Hematopoietic multipotent progenitor cell treated with erythropoietin and hydrocortisone succinate and interleukin-3 and kit ligand, for 8 days (in vitro differentiated cells): Measurements from ENCODE around the gene MTA3.
"Not testable (repeated sequence)": the region's sequence is repeated elsewhere in the genome, so short reads cannot be mapped to it uniquely, and the experiment has no call there.

ENCODE experiments used
- DNase-seq: peaks from one replicate; pipeline ENCODE4 v3.0.0-alpha.2; 2015

MTA3 gene

GRCh38 chr2:42614838-42615237 lies 46.4 kb downstream of the MTA3 start:
- DNase-seq = no peak

- no peak for DNase-seq
These were observed 49.7 kb downstream of the MTA3 start for GRCh38 chr2:42618116-42618515.

GRCh38 chr2:42618972-42619371 lies 50.5 kb downstream of the MTA3 start:
- no peak for DNase-seq

GRCh38 chr2:42621626-42622025 lies 53.2 kb downstream of the MTA3 start:
- not testable (repeated sequence) for DNase-seq

GRCh38 chr2:42622943-42623676 lies 54.7 kb downstream of the MTA3 start:
- no peak for DNase-seq

GRCh38 chr2:42624047-42624446 lies 55.6 kb downstream of the MTA3 start:
- no peak for DNase-seq

GRCh38 chr2:42628024-42628423 lies 59.6 kb downstream of the MTA3 start:
- DNase-seq = not testable (repeated sequence)

GRCh38 chr2:42636934-42637333 lies 68.5 kb downstream of the MTA3 start:
- no peak for DNase-seq

GRCh38 chr2:42638080-42638784 lies 69.8 kb downstream of the MTA3 start:
- DNase-seq = no peak

- no peak for DNase-seq
These were observed 71.1 kb downstream of the MTA3 start for GRCh38 chr2:42639340-42640077.

GRCh38 chr2:42640261-42640660 lies 71.8 kb downstream of the MTA3 start:
- DNase-seq = no peak

GRCh38 chr2:42642371-42642770 lies 73.9 kb downstream of the MTA3 start:
- DNase-seq = not testable (repeated sequence)

GRCh38 chr2:42645551-42645950 lies 77.1 kb downstream of the MTA3 start:
- DNase-seq = no peak

GRCh38 chr2:42648796-42649195 lies 80.4 kb downstream of the MTA3 start:
- DNase-seq = no peak

- no peak for DNase-seq
These were observed 82.6 kb downstream of the MTA3 start for GRCh38 chr2:42651057-42651456.

GRCh38 chr2:42652086-42652485 lies 83.7 kb downstream of the MTA3 start:
- DNase-seq = no peak

GRCh38 chr2:42653039-42653438 lies 84.6 kb downstream of the MTA3 start:
- DNase-seq = no peak

GRCh38 chr2:42653908-42654445 lies 85.5 kb downstream of the MTA3 start:
- no peak for DNase-seq

- no peak for DNase-seq
These were observed 89.9 kb downstream of the MTA3 start for GRCh38 chr2:42658306-42658705.

- DNase-seq = no peak
These were observed 91.2 kb downstream of the MTA3 start for GRCh38 chr2:42659609-42660008.

GRCh38 chr2:42663106-42663780 lies 94.8 kb downstream of the MTA3 start:
- DNase-seq = peak; percentile 78

- DNase-seq = peak; percentile 36
These were observed 95.4 kb downstream of the MTA3 start for GRCh38 chr2:42663828-42664227.
